GM10248 (cell line): ENCODE data around the gene DKK1.
A peak's percentile ranks its signal among the peaks of the same experiment; 100 is the strongest.

ENCODE experiments used
- CTCF ChIA-PET: fragments of 300-600 bp; sonication (Branson Sonifier 250); formaldehyde crosslinking; extraction: SDS; loops from one replicate; lab custom pipeline; 2021; ENCODE audit warnings: antibody characterized with exemption; lab: Yijun Ruan, JAX
- POLR2A ChIA-PET: fragments of 350-650 bp; sonication (Branson Sonifier 250); formaldehyde crosslinking; extraction: SDS; loops from one replicate; lab custom pipeline; 2020; ENCODE audit warnings: antibody characterized with exemption; lab: Yijun Ruan, JAX
- DNase-seq: peaks from one replicate; pipeline ENCODE4 v3.0.0; 2012; ENCODE audit errors: extremely low spot score
- CTCF ChIP-seq: IDR thresholded peaks from 2 replicates; pipeline ENCODE4 v1.5.1; 2012; ENCODE audit warnings: mild to moderate bottlenecking, low read depth; ENCODE audit errors: extremely low read depth, missing control alignments, control extremely low read depth

Gene DKK1

DNA sequence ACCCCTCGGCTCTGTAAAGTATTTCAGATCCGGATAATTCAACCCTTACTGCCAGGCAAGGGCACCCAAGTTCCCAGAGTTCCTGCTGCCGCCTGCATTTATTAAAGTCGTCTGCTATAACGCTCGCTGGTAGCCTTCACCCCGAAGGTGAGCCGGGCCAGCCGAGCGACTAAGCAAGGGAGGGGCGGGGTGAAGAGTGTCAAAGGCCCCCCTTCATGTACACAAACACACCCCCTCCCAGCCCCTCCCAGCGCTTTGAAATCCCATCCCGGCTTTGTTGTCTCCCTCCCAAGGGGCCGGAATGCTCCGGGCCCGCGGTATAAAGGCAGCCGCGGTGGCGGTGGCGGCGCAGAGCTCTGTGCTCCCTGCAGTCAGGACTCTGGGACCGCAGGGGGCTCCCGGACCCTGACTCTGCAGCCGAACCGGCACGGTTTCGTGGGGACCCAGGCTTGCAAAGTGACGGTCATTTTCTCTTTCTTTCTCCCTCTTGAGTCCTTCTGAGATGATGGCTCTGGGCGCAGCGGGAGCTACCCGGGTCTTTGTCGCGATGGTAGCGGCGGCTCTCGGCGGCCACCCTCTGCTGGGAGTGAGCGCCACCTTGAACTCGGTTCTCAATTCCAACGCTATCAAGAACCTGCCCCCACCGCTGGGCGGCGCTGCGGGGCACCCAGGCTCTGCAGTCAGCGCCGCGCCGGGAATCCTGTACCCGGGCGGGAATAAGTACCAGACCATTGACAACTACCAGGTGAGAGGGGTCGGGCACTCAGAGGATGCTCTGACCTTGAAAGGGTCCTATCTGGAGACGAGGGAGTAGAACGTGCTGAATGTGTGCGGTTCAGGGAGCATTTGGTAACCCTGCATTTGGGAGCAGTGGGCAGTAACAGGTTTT is at the start of gene DKK1:
TSS of gene DKK1 (plus strand) at position 349 of the 889 bp plus-strand sequence. CDS start at position 503, 154 bp downstream.
- ChIA-PET POLR2A (no interaction called here), CTCF (interaction anchor here (0.9 kb wide), 1 partner anchor 45 kb away, joined by 3 read pairs; no protein-coding TSS in a partner anchor)
- DNase-seq: peak; percentile 29
- peak; percentile 17 for TF ChIP-seq CTCF

GRCh38 chr10:52265131-52265926 is 48.8 kb upstream of the DKK1 start:
- no peak for DNase-seq
- ChIA-PET POLR2A (no interaction called here), CTCF (no interaction called here)
- TF ChIP-seq CTCF: no peak

- POLR2A ChIA-PET: no interaction called here
- CTCF ChIA-PET: no interaction called here
- no peak for DNase-seq
- no peak for TF ChIP-seq CTCF
Observed at GRCh38 chr10:52266858-52267257, 47.2 kb upstream of the DKK1 start.

GRCh38 chr10:52268790-52269189 is 45.3 kb upstream of the DKK1 start:
- CTCF ChIA-PET: interaction anchor here (1.0 kb wide), 1 partner anchor 40 kb away, joined by 5 read pairs; no protein-coding TSS in a partner anchor
- no peak for TF ChIP-seq CTCF
- POLR2A ChIA-PET: no interaction called here
- no peak for DNase-seq

DNA sequence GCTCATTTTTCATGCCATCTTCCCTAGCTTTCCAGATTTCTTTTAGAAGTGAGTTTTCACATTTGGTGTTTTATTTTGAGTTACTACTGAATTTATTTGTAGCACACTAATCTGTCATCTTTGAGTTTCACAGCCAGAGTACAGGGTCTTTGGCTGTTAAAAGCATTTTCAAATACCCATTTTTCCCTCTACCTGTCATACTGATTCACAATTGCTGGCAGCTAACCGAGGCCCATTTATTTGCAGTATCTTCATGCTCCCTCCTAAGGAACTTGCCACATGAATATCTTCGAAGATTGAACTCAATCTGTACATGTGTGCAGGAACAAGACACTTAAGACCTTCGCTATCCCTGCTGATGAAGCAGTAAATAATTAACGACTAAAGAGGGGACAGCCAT is 44.8 kb upstream of the DKK1 start:
- ChIA-PET CTCF (no interaction called here), POLR2A (no interaction called here)
- TF ChIP-seq CTCF: no peak
- no peak for DNase-seq

DNA sequence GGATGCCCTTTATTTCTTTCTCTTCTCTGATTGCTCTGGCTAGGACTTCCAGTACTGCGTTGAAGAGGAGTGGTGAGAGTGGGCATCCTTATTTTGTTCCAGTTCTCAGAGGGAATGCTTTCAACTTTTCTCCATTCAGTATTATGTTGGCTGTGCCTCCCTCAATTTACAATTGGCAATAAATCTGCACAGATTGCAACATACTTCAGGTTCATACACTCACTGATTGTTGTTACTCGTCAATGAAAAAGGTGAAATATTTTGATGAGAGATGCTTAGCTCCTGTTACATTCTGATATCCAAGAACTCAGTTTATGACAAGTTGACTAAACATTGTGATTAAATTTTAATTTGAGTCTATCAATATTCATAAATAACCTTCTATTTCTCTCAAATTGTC is 37.9 kb upstream of the DKK1 start:
- no peak for TF ChIP-seq CTCF
- CTCF ChIA-PET: no interaction called here
- no peak for DNase-seq
- POLR2A ChIA-PET: no interaction called here
